HG03460 (cell line): ENCODE data around the gene ESPN.

Experiments
- ATAC-seq: cut with Tn5 transposase; IDR thresholded peaks from one replicate; pipeline ENCODE4 v1.9.1; 2021; ENCODE audit not compliant: unreplicated experiment

ESPN gene

GRCh38 chr1:6463120-6463412 is 38.5 kb downstream of the ESPN start:
- no peak for ATAC-seq

- no peak for ATAC-seq
Observed at GRCh38 chr1:6464514-6464836, 39.9 kb downstream of the ESPN start.

DNA sequence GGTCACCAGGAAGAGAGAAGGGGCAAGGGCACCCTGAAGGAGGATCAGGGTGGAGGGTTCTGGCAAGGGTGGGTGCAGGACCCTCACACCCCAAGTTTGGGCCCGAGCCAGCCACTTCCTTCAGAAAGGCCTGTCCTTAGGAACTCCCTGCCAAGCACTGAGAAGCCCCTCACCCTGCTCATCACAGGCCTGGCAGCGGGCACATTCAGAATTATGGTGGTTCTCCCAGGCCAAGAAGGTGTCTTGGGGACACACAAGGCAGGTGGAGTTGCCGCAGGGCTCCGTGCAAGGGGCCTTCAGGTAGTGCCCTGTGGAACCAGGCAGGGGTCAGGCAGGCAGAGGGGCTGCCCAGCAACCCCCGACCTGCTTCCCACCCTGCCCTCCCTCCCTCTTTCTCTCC is 40.3 kb downstream of the ESPN start:
- no peak for ATAC-seq

- no peak for ATAC-seq
Observed at GRCh38 chr1:6465461-6466005, 41.0 kb downstream of the ESPN start.

- ATAC-seq: no peak
Observed at GRCh38 chr1:6466023-6466422, 41.4 kb downstream of the ESPN start, which contains the start of gene TNFRSF25. Gene TNFRSF25 (minus strand): TSS chr1:6466173. CDS start chr1:6466107, 66 bp downstream.

DNA sequence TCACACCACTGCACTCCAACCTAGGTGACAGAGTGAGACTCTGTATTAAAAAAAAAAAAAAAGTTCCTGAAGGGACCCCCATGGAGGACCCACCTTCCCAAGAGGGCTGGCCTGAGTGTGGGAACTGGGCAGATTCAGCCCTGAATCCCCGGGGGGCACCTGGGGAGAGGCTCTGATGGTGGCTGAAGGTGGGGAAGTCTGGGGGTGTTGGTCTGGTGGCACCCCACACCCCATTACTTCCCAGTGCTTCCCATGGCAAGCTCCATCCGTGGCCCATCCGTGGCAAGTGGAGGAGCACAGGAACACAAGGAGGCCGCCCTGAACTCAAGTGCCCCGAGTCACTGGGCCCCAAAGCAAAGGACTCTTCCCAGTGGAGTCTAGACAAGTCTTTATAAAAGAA is 42.2 kb downstream of the ESPN start:
- ATAC-seq: no peak

DNA sequence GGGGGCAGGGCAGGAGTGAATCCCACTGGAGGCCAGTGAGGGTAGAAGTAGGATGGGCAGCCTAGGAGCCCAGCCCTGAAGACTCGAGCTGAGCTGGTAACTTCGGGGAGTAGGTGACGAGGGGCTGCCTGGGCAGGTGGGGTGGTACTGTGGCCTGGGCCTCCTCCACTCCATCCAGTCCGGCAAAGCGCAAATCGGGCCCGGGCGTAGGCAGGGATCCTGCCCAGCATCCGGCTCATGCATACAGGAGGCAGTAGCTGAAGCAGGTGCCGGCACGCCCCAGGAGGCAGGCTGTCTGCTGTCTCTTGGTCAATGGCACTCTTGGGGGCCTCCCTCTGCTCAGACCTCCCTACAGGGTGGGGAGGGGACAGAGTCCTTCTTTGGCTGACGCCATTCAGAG is 42.6 kb downstream of the ESPN start:
- no peak for ATAC-seq

GRCh38 chr1:6467744-6468688 is 43.4 kb downstream of the ESPN start:
- no peak for ATAC-seq

GRCh38 chr1:6468729-6469461 is 44.3 kb downstream of the ESPN start:
- ATAC-seq: no peak

GRCh38 chr1:6470132-6471085 is 45.8 kb downstream of the ESPN start:
- ATAC-seq: no peak

DNA sequence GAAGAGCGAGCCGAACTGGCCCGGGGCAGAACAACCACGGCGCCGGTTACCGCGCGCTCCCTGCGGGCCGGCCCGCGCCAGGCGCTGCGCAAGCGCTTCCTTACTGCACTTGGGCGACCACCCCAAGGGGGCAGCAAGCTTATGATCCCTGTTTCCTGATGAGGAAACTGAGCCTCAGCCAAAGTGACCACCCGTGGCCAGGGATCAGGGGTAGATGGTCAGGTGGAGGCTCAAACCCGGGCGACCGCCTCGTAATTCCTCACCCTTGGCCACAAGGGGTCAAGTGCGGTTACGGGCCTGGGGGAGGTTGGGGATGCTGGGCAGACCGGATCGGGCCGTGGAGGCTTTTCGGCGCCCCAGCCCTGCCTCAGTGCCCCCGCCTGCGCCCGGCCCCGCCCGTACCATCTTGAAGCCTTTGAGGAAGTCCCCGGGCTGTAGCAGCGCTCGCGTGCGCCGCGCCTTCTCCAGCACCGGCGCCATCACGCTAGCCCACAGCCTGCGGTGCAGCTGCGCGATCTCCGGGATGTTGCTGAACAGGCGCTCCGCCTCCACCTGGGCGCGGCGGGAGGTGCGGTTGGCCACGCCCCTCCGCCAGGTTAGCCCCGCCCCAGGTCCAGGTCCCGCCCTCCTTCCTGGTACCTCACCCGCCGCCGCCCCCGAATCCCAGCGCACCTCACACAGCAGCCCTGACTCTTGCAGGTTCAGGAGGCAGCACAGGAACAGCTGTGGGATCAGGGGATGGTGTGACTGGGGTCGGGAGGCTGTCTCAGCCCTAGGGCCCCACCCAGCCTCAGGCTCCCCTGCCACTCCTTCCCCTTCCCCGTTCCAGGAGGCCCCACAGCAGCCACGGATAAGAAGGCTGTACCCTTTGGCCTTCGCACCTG is 46.8 kb downstream of the ESPN start:
- no peak for ATAC-seq

DNA sequence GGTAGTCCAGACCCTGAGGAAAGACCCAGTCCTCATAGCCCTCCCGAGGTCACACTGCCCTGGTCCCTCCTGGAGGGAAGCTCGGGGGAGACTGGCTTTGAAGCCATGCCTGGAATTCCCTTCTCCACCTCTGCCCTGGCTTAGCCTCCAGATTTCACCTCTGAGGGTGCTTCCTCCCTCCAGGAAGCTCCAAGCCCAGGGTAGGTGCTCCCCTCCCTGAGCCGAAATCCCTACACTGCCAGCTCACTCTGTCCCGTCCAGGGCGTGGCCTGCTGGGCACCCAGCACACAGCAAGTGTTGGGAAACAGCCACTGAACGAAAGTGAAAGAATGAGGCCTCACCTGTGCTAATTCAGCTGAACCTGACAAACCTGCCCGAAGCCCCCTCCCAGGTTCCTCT is 47.4 kb downstream of the ESPN start:
- no peak for ATAC-seq

DNA sequence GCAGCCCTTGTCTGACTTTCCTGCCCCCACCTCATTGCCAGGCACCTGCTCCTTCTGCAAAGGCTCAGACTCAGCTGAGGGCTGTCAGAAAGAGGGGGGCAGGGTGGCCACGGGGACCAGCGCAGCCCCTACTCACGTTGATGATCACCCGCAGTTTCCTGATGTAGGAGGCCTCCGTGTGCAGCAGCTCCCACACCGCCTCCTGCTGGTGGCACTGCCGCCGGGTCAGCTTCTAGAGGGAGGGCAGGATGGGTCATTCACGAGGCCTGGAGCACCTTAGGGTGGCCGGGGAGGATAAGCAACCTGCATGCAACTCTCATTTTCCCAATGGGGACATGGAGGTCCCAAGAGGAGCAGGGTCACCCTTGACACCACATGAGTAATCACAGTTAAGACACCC is 47.8 kb downstream of the ESPN start:
- ATAC-seq: no peak

DNA sequence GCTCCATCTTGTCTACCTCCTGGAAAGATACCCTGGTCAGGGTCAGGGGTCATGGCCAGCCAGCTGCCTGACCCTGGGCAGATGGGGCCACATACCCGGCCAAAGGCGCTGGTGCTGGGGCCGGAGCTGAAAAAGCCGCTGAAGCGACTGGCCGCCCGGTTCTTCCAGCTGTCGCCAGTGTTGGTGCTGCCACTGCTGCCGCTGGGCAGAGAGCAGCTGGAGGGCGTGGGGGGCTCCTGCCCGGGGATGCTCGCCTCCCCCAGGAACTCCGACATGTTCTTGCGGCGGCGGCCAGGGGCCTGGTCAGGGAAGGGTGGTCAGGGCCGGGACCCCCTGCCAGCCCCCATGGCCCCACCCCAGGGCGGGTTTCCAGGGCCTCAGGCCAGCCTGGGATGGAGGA is 48.6 kb downstream of the ESPN start:
- ATAC-seq: no peak

- ATAC-seq: no peak
Observed at GRCh38 chr1:6473974-6474814, 49.6 kb downstream of the ESPN start.

- no peak for ATAC-seq
Observed at GRCh38 chr1:6474815-6475282, 50.3 kb downstream of the ESPN start.

GRCh38 chr1:6475381-6476133 is 51.0 kb downstream of the ESPN start:
- ATAC-seq: no peak

GRCh38 chr1:6476483-6476882 is 51.9 kb downstream of the ESPN start:
- no peak for ATAC-seq
